Measurements from ENCODE around the gene PIF1. TPM values are rescaled to one million over a fixed set of nuclear protein-coding genes. Genes with fewer than 3 reads are reported as not detected.

The PIF1 gene
- polyA plus RNA-seq, 1 donor (not counting 4 experiments of a cell fraction or from before 2014, with no cell fraction given), result 7.6 TPM

DNA sequence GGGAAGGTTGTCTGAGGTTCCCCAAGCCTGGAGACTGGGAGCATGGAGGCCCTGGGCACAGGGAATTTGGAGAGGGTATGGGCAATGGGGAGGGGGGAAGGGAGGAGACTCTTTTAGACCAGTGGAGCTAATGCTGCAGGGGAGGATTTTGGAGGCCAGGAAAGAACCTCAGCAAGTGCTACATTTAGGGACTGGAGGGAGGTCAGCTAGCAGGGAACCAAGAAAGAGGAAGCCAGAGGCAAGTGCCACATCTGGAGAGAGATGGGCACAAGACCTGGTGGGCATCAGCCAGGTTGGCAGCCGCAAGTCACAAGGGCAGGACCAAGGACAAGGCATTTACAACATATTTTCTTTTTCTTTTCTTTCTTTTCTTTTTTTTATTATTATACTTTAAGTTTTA, 37.0 kb upstream of the PIF1 start:
- no peak overlapping the region for H3K4me2 ChIP-seq (ENCODE audit: control insufficient read depth, extremely low read depth, insufficient read depth, low read depth, low read length)
- H3K27me3 ChIP-seq (ENCODE audit: control insufficient read depth, extremely low read depth, insufficient read depth, low read length), result no peaks in the 10 kb centered on the region
- FAIRE-seq (no peak), DNase-seq (ENCODE audit: low read depth, low spot score) (no peak)
- no peak for TF ChIP-seq CTCF (optimal IDR thresholded peaks at IDR 0.05 in 1 of 3, IDR thresholded peaks at IDR 0.05 in 1 of 3, conservative IDR thresholded peaks at IDR 0.05 in 1 of 3; ENCODE audit: extremely low read depth in 1 of 3, insufficient read depth in 2 of 3, low read length in 3 of 3)
- TF ChIP-seq EZH2 (IDR thresholded peaks at IDR 0.05; ENCODE audit: low read length), result no peak
- peaks cover 18% of the 10 kb centered on the region for H3K79me2 ChIP-seq (ENCODE audit: control insufficient read depth, insufficient read depth, low read length)
- H3K27ac ChIP-seq (ENCODE audit: control insufficient read depth, insufficient read depth, low read length), result no peak overlapping the region
- no peaks in the 10 kb centered on the region for H3K9me3 ChIP-seq (ENCODE audit: control insufficient read depth, low read depth, low read length)
- peaks cover 21 to 29% of the 10 kb centered on the region in 2 experiments for H3K36me3 ChIP-seq (ENCODE audit: control insufficient read depth in 2 of 2, extremely low read depth in 1 of 2, insufficient read depth in 2 of 2, low read length in 2 of 2)
- peaks cover 5% of the 10 kb centered on the region for H3K9me1 ChIP-seq (ENCODE audit: control insufficient read depth, extremely low read depth, insufficient read depth, low read length)
- H2AFZ ChIP-seq (ENCODE audit: control insufficient read depth, low read length), result no peak overlapping the region
- H3K9ac ChIP-seq (ENCODE audit: control insufficient read depth, extremely low read depth, insufficient read depth, low read length), result no peak overlapping the region
- no peak overlapping the region for H3K4me3 ChIP-seq (ENCODE audit: control insufficient read depth in 2 of 3, extremely low read depth in 1 of 3, insufficient read depth in 2 of 3, low read depth in 1 of 3, low read length in 3 of 3)
- dilution Hi-C loops (cut with MboI; ENCODE audit: extremely low pct_ligation_motif_present, low sequenced_read_pairs), result no loop called here
- H4K20me1 ChIP-seq (ENCODE audit: control insufficient read depth, extremely low read depth, insufficient read depth, low read length), result no peaks in the 10 kb centered on the region
- H3K4me1 ChIP-seq (ENCODE audit: control insufficient read depth, extremely low read depth, insufficient read depth, low read length), result peaks cover 15% of the 10 kb centered on the region

GRCh38 chr15:64861960-64862359, 36.5 kb upstream of the PIF1 start:
- Histone ChIP-seq H3K4me3 (ENCODE audit: control insufficient read depth in 2 of 3, extremely low read depth in 1 of 3, insufficient read depth in 2 of 3, low read depth in 1 of 3, low read length in 3 of 3) (no peak overlapping the region), H3K79me2 (ENCODE audit: control insufficient read depth, insufficient read depth, low read length) (peaks cover 22% of the 10 kb centered on the region), H3K9me1 (ENCODE audit: control insufficient read depth, extremely low read depth, insufficient read depth, low read length) (peaks cover 5% of the 10 kb centered on the region), H3K9me3 (ENCODE audit: control insufficient read depth, low read depth, low read length) (no peaks in the 10 kb centered on the region), H2AFZ (ENCODE audit: control insufficient read depth, low read length) (no peak overlapping the region), H3K4me1 (ENCODE audit: control insufficient read depth, extremely low read depth, insufficient read depth, low read length) (peaks cover 20% of the 10 kb centered on the region), H3K27ac (ENCODE audit: control insufficient read depth, insufficient read depth, low read length) (no peak overlapping the region), H3K36me3 (ENCODE audit: control insufficient read depth in 2 of 2, extremely low read depth in 1 of 2, insufficient read depth in 2 of 2, low read length in 2 of 2) (peaks cover 18 to 31% of the 10 kb centered on the region in 2 experiments), H3K9ac (ENCODE audit: control insufficient read depth, extremely low read depth, insufficient read depth, low read length) (no peak overlapping the region), H3K27me3 (ENCODE audit: control insufficient read depth, extremely low read depth, insufficient read depth, low read length) (no peaks in the 10 kb centered on the region), H4K20me1 (ENCODE audit: control insufficient read depth, extremely low read depth, insufficient read depth, low read length) (no peaks in the 10 kb centered on the region), H3K4me2 (ENCODE audit: control insufficient read depth, extremely low read depth, insufficient read depth, low read depth, low read length) (no peak overlapping the region)
- DNase-seq (ENCODE audit: low read depth, low spot score) (no peak), FAIRE-seq (no peak)
- dilution Hi-C loops (cut with MboI; ENCODE audit: extremely low pct_ligation_motif_present, low sequenced_read_pairs), result no loop called here
- TF ChIP-seq EZH2 (IDR thresholded peaks at IDR 0.05; ENCODE audit: low read length) (no peak), CTCF (optimal IDR thresholded peaks at IDR 0.05 in 1 of 3, IDR thresholded peaks at IDR 0.05 in 1 of 3, conservative IDR thresholded peaks at IDR 0.05 in 1 of 3; ENCODE audit: extremely low read depth in 1 of 3, insufficient read depth in 2 of 3, low read length in 3 of 3) (no peak)
